H9 (cell line): ENCODE data around the gene TSPAN9. TPM values are rescaled to one million over a fixed set of nuclear protein-coding genes. Genes with fewer than 3 reads are reported as not detected.

Experiments
- DNase-seq: peaks from one replicate; pipeline ENCODE4 v3.0.0-alpha.2; 2017
- H2AFZ ChIP-seq: one replicate; pipeline ENCODE4 v1.6.1; 2013; ENCODE audit warnings: mild to moderate bottlenecking, low read length, control low read depth, moderate library complexity
- H2AK5ac ChIP-seq: 2 replicates; pipeline ENCODE4 v1.6.1; 2013; ENCODE audit warnings: low read length, control low read depth, mixed read lengths; ENCODE audit not compliant: insufficient read length
- H2BK120ac ChIP-seq: one replicate; pipeline ENCODE4 v1.6.1; 2013; ENCODE audit warnings: low read depth, mild to moderate bottlenecking, low read length, control low read depth, inconsistent platforms; ENCODE audit not compliant: poor library complexity, severe bottlenecking
- H2BK12ac ChIP-seq: 2 replicates; pipeline ENCODE4 v1.6.1; 2013; ENCODE audit warnings: low read length, control low read depth, mixed read lengths, low read depth; ENCODE audit not compliant: insufficient read length
- H2BK15ac ChIP-seq: 2 replicates; pipeline ENCODE4 v1.6.1; 2013; ENCODE audit warnings: low read depth, low read length, control low read depth
- H2BK20ac ChIP-seq: one replicate; pipeline ENCODE4 v1.6.1; 2013; ENCODE audit warnings: low read depth, mild to moderate bottlenecking, low read length, control low read depth, inconsistent platforms; ENCODE audit not compliant: poor library complexity, severe bottlenecking
- H2BK5ac ChIP-seq: 2 replicates; pipeline ENCODE4 v1.6.1; 2013; ENCODE audit warnings: low read length, control low read depth, mixed read lengths; ENCODE audit not compliant: insufficient read length
- H3K14ac ChIP-seq: 2 replicates; pipeline ENCODE4 v1.6.1; 2013; ENCODE audit warnings: low read length, control low read depth; ENCODE audit not compliant: insufficient read depth
- H3K18ac ChIP-seq: 2 replicates; pipeline ENCODE4 v1.6.1; 2013; ENCODE audit warnings: low read depth, mild to moderate bottlenecking, mixed read lengths, low read length, control low read depth; ENCODE audit not compliant: insufficient read length
- H3K23ac ChIP-seq: 2 replicates; pipeline ENCODE4 v1.6.1; 2013; ENCODE audit warnings: low read length, control low read depth, mixed read lengths, low read depth; ENCODE audit not compliant: insufficient read length
- H3K23me2 ChIP-seq: 2 replicates; pipeline ENCODE4 v1.6.1; 2013; ENCODE audit warnings: low read depth, mild to moderate bottlenecking, mixed read lengths, low read length, control low read depth; ENCODE audit not compliant: insufficient read length, poor library complexity, severe bottlenecking
- H3K27ac ChIP-seq: 2 replicates; pipeline ENCODE4 v1.5.1; 2013; ENCODE audit warnings: low read length, control low read depth, mixed read lengths, low read depth; ENCODE audit not compliant: insufficient read length
- H3K27me3 ChIP-seq: 2 replicates; pipeline ENCODE4 v1.6.1; 2013; ENCODE audit warnings: low read length, control low read depth, inconsistent platforms; ENCODE audit not compliant: insufficient read depth
- H3K4ac ChIP-seq: 2 replicates; pipeline ENCODE4 v1.6.1; 2013; ENCODE audit warnings: low read depth, mild to moderate bottlenecking, control low read depth, inconsistent platforms, low read length, moderate library complexity
- H3K4me1 ChIP-seq: 2 replicates; pipeline ENCODE4 v1.6.1; 2013; ENCODE audit warnings: low read length, control low read depth, inconsistent platforms; ENCODE audit not compliant: insufficient read depth
- H3K4me2 ChIP-seq: 2 replicates; pipeline ENCODE4 v1.6.1; 2013; ENCODE audit warnings: low read length, control low read depth, mixed read lengths; ENCODE audit not compliant: insufficient read length, insufficient read depth
- H3K56ac ChIP-seq: 2 replicates; pipeline ENCODE4 v1.6.1; 2013; ENCODE audit warnings: low read depth, mild to moderate bottlenecking, mixed read lengths, low read length, control low read depth; ENCODE audit not compliant: insufficient read length
- H3K79me1 ChIP-seq: 2 replicates; pipeline ENCODE4 v1.6.1; 2013; ENCODE audit warnings: low read depth, mild to moderate bottlenecking, moderate library complexity, low read length, control low read depth, inconsistent platforms; ENCODE audit not compliant: insufficient read depth, poor library complexity, severe bottlenecking
- H3K79me2 ChIP-seq: 2 replicates; pipeline ENCODE4 v1.6.1; 2013; ENCODE audit warnings: low read length, control low read depth, inconsistent platforms; ENCODE audit not compliant: insufficient read depth
- H3K9ac ChIP-seq: 2 replicates; pipeline ENCODE4 v1.6.1; 2013; ENCODE audit warnings: low read length, control low read depth, mixed read lengths; ENCODE audit not compliant: insufficient read length; ENCODE audit errors: extremely low read depth
- H3K9me3 ChIP-seq: one replicate; pipeline ENCODE4 v1.6.1; 2013; ENCODE audit warnings: low read depth, low read length, inconsistent platforms; ENCODE audit not compliant: control insufficient read depth
- H3T11ph ChIP-seq: one replicate; pipeline ENCODE4 v1.6.1; 2013; ENCODE audit warnings: mild to moderate bottlenecking, low read length, control low read depth, inconsistent platforms
- H4K20me1 ChIP-seq: one replicate; pipeline ENCODE4 v1.6.1; 2013; ENCODE audit not compliant: control insufficient read depth, insufficient read length, insufficient read depth
- H4K5ac ChIP-seq: 2 replicates; pipeline ENCODE4 v1.6.1; 2013; ENCODE audit warnings: low read depth, mild to moderate bottlenecking, mixed read lengths, low read length, control low read depth; ENCODE audit not compliant: insufficient read length
- H4K8ac ChIP-seq: replicated peaks from 2 replicates; pipeline ENCODE4 v1.6.1; 2013; ENCODE audit warnings: low read length, control low read depth, mixed read lengths, low read depth; ENCODE audit not compliant: insufficient read length
- H4K91ac ChIP-seq: 2 replicates; pipeline ENCODE4 v1.6.1; 2013; ENCODE audit warnings: low read depth, mild to moderate bottlenecking, moderate library complexity, mixed read lengths, low read length, control low read depth; ENCODE audit not compliant: insufficient read length
- H3K27ac Mint-ChIP-seq, 3 experiments: 2 replicates in 2 of 3; 3 replicates in 1 of 3; pipeline ENCODE4 v1.8.0; 2020 to 2021; ENCODE audit warnings: mixed read lengths in 3 of 3, mild to moderate bottlenecking in 1 of 3, moderate library complexity in 1 of 3
- H3K27me3 Mint-ChIP-seq: 2 replicates; pipeline ENCODE4 v1.8.0; 2021; ENCODE audit warnings: low read depth, mild to moderate bottlenecking, moderate library complexity, mixed read lengths
- H3K36me3 Mint-ChIP-seq, 3 experiments: 2 replicates in 2 of 3; 3 replicates in 1 of 3; pipeline ENCODE4 v1.8.0; 2020 to 2021; ENCODE audit warnings: low read depth in 3 of 3, mixed read lengths in 3 of 3; ENCODE audit not compliant: insufficient read depth in 1 of 3
- H3K4me1 Mint-ChIP-seq, 2 experiments: 2 replicates each; pipeline ENCODE4 v1.8.0; 2020; ENCODE audit warnings: mixed read lengths in 2 of 2
- H3K4me3 Mint-ChIP-seq, 2 experiments: 2 replicates in 1 of 2; 3 replicates in 1 of 2; pipeline ENCODE4 v1.8.0; 2020 to 2021; ENCODE audit warnings: mild to moderate bottlenecking in 2 of 2, mixed read lengths in 2 of 2, moderate library complexity in 1 of 2
- H3K9me3 Mint-ChIP-seq, 2 experiments: 2 replicates in 1 of 2; 3 replicates in 1 of 2; pipeline ENCODE4 v1.8.0; 2020; ENCODE audit warnings: mild to moderate bottlenecking in 2 of 2, mixed read lengths in 2 of 2, moderate library complexity in 1 of 2
- CTCF ChIP-seq: fragments of 200-600 bp; sonication (generic); conservative IDR thresholded peaks from 3 replicates; pipeline ENCODE4 v1.8.0; 2021; ENCODE audit warnings: antibody characterized with exemption, mild to moderate bottlenecking
- WGBS: extraction: QIAGEN DNeasy Blood & Tissue Kit; methylation state at CpG from one replicate; pipeline ENCODE4 v1.1.7; 2013; ENCODE audit warnings: missing lambda C conversion rate, low lambda C conversion rate, mixed read lengths; ENCODE audit not compliant: insufficient read length; ENCODE audit errors: extremely low coverage; 5-methylcytosine and 5-hydroxymethylcytosine counted together
- total RNA-seq: library from RNA; stranded (reverse); gene quantifications from 2 replicates; pipeline ENCODE4 v1.2.1, GENCODE V29; 2021

Gene TSPAN9
- total RNA-seq, 1 experiment from 2014 or later = 19.0 TPM

- TF ChIP-seq CTCF = no peak
- no peak overlapping the region for H3T11ph ChIP-seq
- H4K91ac ChIP-seq = no peak overlapping the region
- H3K56ac ChIP-seq = no peak overlapping the region
- no peak overlapping the region for H3K27ac ChIP-seq
- no peaks in the 10 kb centered on the region for H3K79me1 ChIP-seq
- H3K4ac ChIP-seq = no peak overlapping the region
- no peaks in the 10 kb centered on the region for H3K9me3 Mint-ChIP-seq
- no peak overlapping the region for H2BK15ac ChIP-seq
- no peaks in the 10 kb centered on the region for H3K4me1 ChIP-seq
- no peak overlapping the region for H3K9ac ChIP-seq
- H2BK5ac ChIP-seq = no peak overlapping the region
- no peak overlapping the region for H4K8ac ChIP-seq
- DNase-seq = peak; percentile 28
- no peak overlapping the region for H2BK20ac ChIP-seq
- no peak overlapping the region for H3K4me2 ChIP-seq
- no peak overlapping the region for H3K4me3 Mint-ChIP-seq
- no peak overlapping the region for H3K23ac ChIP-seq
- H3K79me2 ChIP-seq = no peaks in the 10 kb centered on the region
- no peak overlapping the region for H4K5ac ChIP-seq
- H3K14ac ChIP-seq = no peak overlapping the region
- no peak overlapping the region for H2AK5ac ChIP-seq
- no peaks in the 10 kb centered on the region for H3K27me3 Mint-ChIP-seq
- peaks cover 0 to 7% of the 10 kb centered on the region in 2 experiments; a peak in 1 of 4 replicates for H3K4me1 Mint-ChIP-seq
- H3K27me3 ChIP-seq = no peaks in the 10 kb centered on the region
- H4K20me1 ChIP-seq = no peaks in the 10 kb centered on the region
- no peak overlapping the region for H3K18ac ChIP-seq
- H2BK12ac ChIP-seq = no peak overlapping the region
- H3K9me3 ChIP-seq = no peaks in the 10 kb centered on the region
- 0 out of 7 replicates have a peak overlapping the region, but pooled peaks of 1 of the 3 experiments have one; percentile 16 for H3K27ac Mint-ChIP-seq
- H3K36me3 Mint-ChIP-seq = 0 out of 7 replicates have a peak, but pooled peaks cover 0 to 2% (median 0%) of the 10 kb centered on the region in 3 experiments
- no peak overlapping the region for H2BK120ac ChIP-seq
- H3K23me2 ChIP-seq = no peaks in the 10 kb centered on the region
- H2AFZ ChIP-seq = no peak overlapping the region
- WGBS = no CpG with 5 or more reads among the region's 19 CpGs
Observed at GRCh38 chr12:3116106-3116844, 39.1 kb downstream of the TSPAN9 start.
